Measurements from ENCODE around the gene MACROD1.

GRCh38 chr11:63966444-63966843 lies 199.5 kb downstream of the MACROD1 start:
- TF ChIP-seq EZH2 (IDR thresholded peaks at IDR 0.05; ENCODE audit: insufficient read depth, poor library complexity, severe bottlenecking), result no peak
- no peak for TF ChIP-seq EZH2phosphoT487 (IDR thresholded peaks at IDR 0.05; ENCODE audit: insufficient read depth, low read depth)

All from GM23248 (cell line).